ENCODE results near the gene NKX1-1. TPM values are rescaled to one million over a fixed set of nuclear protein-coding genes. Genes with fewer than 3 reads are reported as not detected.

Gene NKX1-1
- total and polyA plus RNA-seq, 2 of the 8 experiments (the other 6 are each of a cell fraction or from before 2014, with no cell fraction given), result not detected

- FAIRE-seq, result no peak
- H3K4me1 ChIP-seq (replicated peaks in 1 of 4; ENCODE audit: control insufficient read depth in 3 of 4, insufficient read depth in 4 of 4, low read length in 3 of 4), result peaks cover 0 to 3% (median under 1%) of the 10 kb centered on the region in 4 experiments; a peak in 6 of 7 replicates
- no peak overlapping the region for H3K18ac ChIP-seq (ENCODE audit: extremely low read depth, low read length)
- TF ChIP-seq TCF12 (IDR thresholded peaks at IDR 0.05; ENCODE audit: low read depth, low read length) (no peak), RAD21 (IDR thresholded peaks at IDR 0.05 in 1 of 2, conservative IDR thresholded peaks at IDR 0.05 in 1 of 2; ENCODE audit: low read depth in 2 of 2, low read length in 2 of 2) (no peak), E2F6 (IDR thresholded peaks at IDR 0.05) (no peak), USF2 (IDR thresholded peaks at IDR 0.05; ENCODE audit: low read length) (no peak), KDM5A (IDR thresholded peaks at IDR 0.05; ENCODE audit: low read length) (no peak), EGR1 (IDR thresholded peaks at IDR 0.05; ENCODE audit: borderline replicate concordance, low read depth, low read length) (no peak), JUND (IDR thresholded peaks at IDR 0.05; ENCODE audit: low read length) (no peak), SP4 (IDR thresholded peaks at IDR 0.05; ENCODE audit: low read length) (no peak), SRF (IDR thresholded peaks at IDR 0.05; ENCODE audit: low read depth, low read length) (no peak), SUZ12 (IDR thresholded peaks at IDR 0.05; ENCODE audit: low read length) (no peak), CBX8 (IDR thresholded peaks at IDR 0.05; ENCODE audit: borderline replicate concordance, low read depth, low read length) (no peak)
- H3K79me2 ChIP-seq (ENCODE audit: control insufficient read depth in 1 of 2, insufficient read depth in 2 of 2, low read length in 2 of 2), result no peaks in the 10 kb centered on the region
- no peaks in the 10 kb centered on the region for H3K79me1 ChIP-seq (ENCODE audit: low read depth, low read length)
- no peak for DNase-seq (ENCODE audit: low read depth in 1 of 2, low spot score in 2 of 2)
- no peak overlapping the region for H3K4me3 ChIP-seq (ENCODE audit: extremely low read depth in 1 of 4, insufficient read depth in 2 of 4, low read depth in 3 of 4, low read length in 4 of 4)
- H2BK12ac ChIP-seq (ENCODE audit: low read depth, low read length), result no peak overlapping the region
- H3K56ac ChIP-seq (replicated peaks; ENCODE audit: insufficient read length, low read depth, low read length), result peak overlapping the region; percentile 95
- no peak overlapping the region for H2AFZ ChIP-seq (ENCODE audit: low read length)
- H4K5ac ChIP-seq (ENCODE audit: insufficient read length, low read depth, low read length), result no peak overlapping the region
- H3K9me3 ChIP-seq (ENCODE audit: insufficient read depth in 2 of 2, low read depth in 1 of 2, low read length in 1 of 2), result peaks cover 0 to 17% of the 10 kb centered on the region in 2 experiments; a peak in 3 of 4 replicates
- H2AK5ac ChIP-seq (ENCODE audit: low read depth, low read length), result peak overlapping the region; percentile 59; the same call in 1 of the 2 replicates
- no peak overlapping the region for H3K27ac ChIP-seq (ENCODE audit: low read depth, low read length)
- no peaks in the 10 kb centered on the region; a peak in 1 of 8 replicates for H3K36me3 ChIP-seq (ENCODE audit: control insufficient read depth in 2 of 4, insufficient read depth in 4 of 4, low read length in 3 of 4)
- ChIA-PET POLR2A (ENCODE audit: partially characterized antibody) (no interaction called here), CTCF (ENCODE audit: partially characterized antibody) (no interaction called here)
- H2BK15ac ChIP-seq (ENCODE audit: low read length), result no peak overlapping the region
- H2BK120ac ChIP-seq (replicated peaks; ENCODE audit: low read depth, low read length), result no peak overlapping the region
- H3K23ac ChIP-seq (ENCODE audit: insufficient read length), result no peak overlapping the region
- 84% methylated on average over 2 of the region's 2 CpGs; no CpG with 5 or more reads in 1 of the 2 experiments for WGBS, 2 experiments (ENCODE audit: extremely low coverage in 1 of 2, insufficient coverage in 1 of 2, insufficient read length in 1 of 2, insufficient replicate concordance in 2 of 2, low coverage in 1 of 2, low lambda C conversion rate in 2 of 2, missing lambda C conversion rate in 1 of 2)
- 0 out of 7 replicates have a peak, but pooled peaks cover 0 to 7% (median 0%) of the 10 kb centered on the region in 4 experiments for H3K27me3 ChIP-seq (replicated peaks in 1 of 4; ENCODE audit: control insufficient read depth in 3 of 4, extremely low read depth in 1 of 4, insufficient read depth in 3 of 4, low read length in 3 of 4)
- H2BK20ac ChIP-seq (ENCODE audit: low read length), result no peak overlapping the region
- peaks cover 19% of the 10 kb centered on the region; the same call in 1 of the 2 replicates for H3K23me2 ChIP-seq (ENCODE audit: low read depth, low read length)
- H4K8ac ChIP-seq (ENCODE audit: extremely low read depth, insufficient read depth, low read length), result no peak overlapping the region
- H4K20me1 ChIP-seq (replicated peaks in 1 of 2; ENCODE audit: control insufficient read depth in 1 of 2, insufficient read depth in 2 of 2, low read length in 2 of 2), result peaks cover 0 to 15% of the 10 kb centered on the region in 2 experiments
- H3K14ac ChIP-seq (ENCODE audit: insufficient read length), result no peak overlapping the region
- H4K91ac ChIP-seq (replicated peaks; ENCODE audit: insufficient read length, low read length), result no peak overlapping the region
- H3K9ac ChIP-seq (replicated peaks in 1 of 4; ENCODE audit: extremely low read depth in 1 of 4, low read depth in 3 of 4, low read length in 3 of 4), result no peak overlapping the region
- no peak overlapping the region for H3K4ac ChIP-seq (replicated peaks; ENCODE audit: insufficient read length, low read depth, low read length)
- H2BK5ac ChIP-seq (ENCODE audit: low read depth, low read length), result no peak overlapping the region
- H3K4me2 ChIP-seq (ENCODE audit: insufficient read depth in 1 of 2, low read depth in 2 of 2, low read length in 2 of 2), result no peak overlapping the region
Measured at GRCh38 chr4:1453731-1454130, 47.5 kb upstream of the NKX1-1 start.

Data from H1 (cell line).